ENCODE data around the gene WDR87. TPM values are rescaled to one million over a fixed set of nuclear protein-coding genes. Genes with fewer than 3 reads are reported as not detected.

Gene WDR87
- total and polyA plus RNA-seq, 10 of the 15 experiments (the other 5 are each of a cell fraction or from before 2014, with no cell fraction given): not detected

- intact Hi-C loops (cut with micrococcal nuclease; ENCODE audit: unreplicated experiment) (loop anchor here (1.0 to 5.0 kb wide), 2 partner anchors 240 to 433 kb away; partner anchors contain the start of gene CATSPERG), in situ Hi-C loops (cut with MboI) (loop anchor here (5.0 kb wide), 1 partner anchor 330 kb away; no protein-coding TSS in a partner anchor)
- ATAC-seq: peak; percentile 65
- H3K4me2 ChIP-seq (ENCODE audit: control insufficient read depth, insufficient read depth): no peak overlapping the region
- peak; percentile 93 for FAIRE-seq
- TF ChIP-seq YY1 (IDR thresholded peaks at IDR 0.05; ENCODE audit: low read depth, low read length) (peak; percentile 66), BHLHE40 (IDR thresholded peaks at IDR 0.05; ENCODE audit: borderline replicate concordance in 1 of 2, low read depth in 2 of 2, low read length in 1 of 2) (peak; percentile 14 to 50; a peak in 1 of 4 replicates), SMC3 (IDR thresholded peaks at IDR 0.05; ENCODE audit: borderline replicate concordance, low read length) (peak; percentile 92), NR2C2 (IDR thresholded peaks at IDR 0.05; ENCODE audit: borderline replicate concordance, control insufficient read depth, insufficient read length, low read depth) (no peak), CTCF (IDR thresholded peaks at IDR 0.05 in 2 of 3, conservative IDR thresholded peaks at IDR 0.05 in 1 of 3; ENCODE audit: control insufficient read depth in 2 of 3, extremely low read depth in 1 of 3, insufficient read depth in 1 of 3, low read depth in 3 of 3, low read length in 3 of 3) (peak; percentile 76 to 95 (median 83)), SMARCA5 (IDR thresholded peaks at IDR 0.05) (peak; percentile 75; the same call in 1 of the 2 replicates), RAD21 (IDR thresholded peaks at IDR 0.05; ENCODE audit: insufficient read depth, low read depth, low read length) (peak; percentile 99), TCF3 (IDR thresholded peaks at IDR 0.05; ENCODE audit: borderline replicate concordance, insufficient read depth, low read depth, low read length) (no peak), POLR2AphosphoS2 (IDR thresholded peaks at IDR 0.05; ENCODE audit: low read depth, low read length) (no peak)
- ChIA-PET SMC1A (ENCODE audit: uncharacterized antibody, unreplicated experiment) (interaction anchor here (0.5 to 8.8 kb wide), 35 partner anchors 13 to 472 kb away, joined by 3 to 119 read pairs (median 3); partner anchors contain the start of genes CATSPERG, PSMD8 and ZNF573), CTCF (interaction anchor here (0.7 to 11.9 kb wide), 58 partner anchors 9 to 611 kb away, joined by 3 to 183 read pairs (median 4); partner anchors contain the start of genes CATSPERG and PSMD8), RAD21 (ENCODE audit: unreplicated experiment) (interaction anchor here (0.6 to 9.9 kb wide), 39 partner anchors 12 to 500 kb away, joined by 3 to 98 read pairs (median 4); partner anchors contain the start of genes FAM98C and PSMD8), POLR2A (interaction anchor here (0.8 to 1.6 kb wide), 3 partner anchors 86 to 472 kb away, joined by 3 to 4 read pairs (median 3); partner anchors contain the start of genes CATSPERG and PSMD8)
- H3K27me3 ChIP-seq (replicated peaks in 1 of 2; ENCODE audit: control insufficient read depth in 2 of 2, insufficient read depth in 2 of 2, low read length in 1 of 2): no peaks in the 10 kb centered on the region
- no peaks in the 10 kb centered on the region for H4K20me1 ChIP-seq (ENCODE audit: control insufficient read depth, insufficient read depth)
- no peak overlapping the region for H3K9ac ChIP-seq (ENCODE audit: control insufficient read depth, insufficient read depth, low read length)
- no peaks in the 10 kb centered on the region; the same call in 1 of the 2 replicates for H3K4me1 ChIP-seq (ENCODE audit: control insufficient read depth, insufficient read depth, low read length)
- H3K27ac ChIP-seq (ENCODE audit: control insufficient read depth, insufficient read depth): no peak overlapping the region
- H3K4me3 ChIP-seq: no peak overlapping the region
- WGBS (ENCODE audit: insufficient coverage, insufficient replicate concordance, low lambda C conversion rate, missing lambda C conversion rate): 2% methylated on average over 4 of the region's 4 CpGs
- no peaks in the 10 kb centered on the region for H3K36me3 ChIP-seq (ENCODE audit: control insufficient read depth in 2 of 2, insufficient read depth in 2 of 2, low read length in 1 of 2)
- BruUV-seq (replicated peaks): no TSS peak
- peaks cover 8% of the 10 kb centered on the region for H3K79me2 ChIP-seq (ENCODE audit: control insufficient read depth, insufficient read depth, low read length)
- no peak overlapping the region for H2AFZ ChIP-seq (ENCODE audit: control insufficient read depth, low read depth, low read length)
- DNase-seq (ENCODE audit: low read depth, low spot score): no peak
- H3K9me3 ChIP-seq (replicated peaks; ENCODE audit: control insufficient read depth, insufficient read depth, low read length): no peaks in the 10 kb centered on the region
These were observed 3.7 kb downstream of the WDR87 start for GRCh38 chr19:37902668-37903067.
